ENCODE measurements around the gene CSF3.

Gene CSF3

GRCh38 chr17:40015005-40015997 is at the start of gene CSF3:
Gene CSF3, plus strand, starts transcription at chr17:40015440. Its CDS starts 35 bp downstream, at chr17:40015475.
- in situ Hi-C loops (cut with HindIII; ENCODE audit: low sequenced_read_pairs), result no loop called here

- in situ Hi-C loops (cut with HindIII; ENCODE audit: low sequenced_read_pairs), result no loop called here
These were observed 48.5 kb upstream of the CSF3 start for GRCh38 chr17:39966771-39967170.

GRCh38 chr17:39968761-39969160 is 46.5 kb upstream of the CSF3 start:
- in situ Hi-C loops (cut with HindIII; ENCODE audit: low sequenced_read_pairs), result no loop called here

- in situ Hi-C loops (cut with HindIII; ENCODE audit: low sequenced_read_pairs), result no loop called here
These were observed 45.9 kb upstream of the CSF3 start for GRCh38 chr17:39969375-39969774.

- in situ Hi-C loops (cut with HindIII; ENCODE audit: low sequenced_read_pairs), result no loop called here
These were observed 45.0 kb upstream of the CSF3 start for GRCh38 chr17:39970157-39970692.

GRCh38 chr17:39971076-39971603 is 44.1 kb upstream of the CSF3 start:
- in situ Hi-C loops (cut with HindIII; ENCODE audit: low sequenced_read_pairs), result no loop called here

GRCh38 chr17:39972271-39972670 is 43.0 kb upstream of the CSF3 start:
- in situ Hi-C loops (cut with HindIII; ENCODE audit: low sequenced_read_pairs), result no loop called here

- in situ Hi-C loops (cut with HindIII; ENCODE audit: low sequenced_read_pairs), result no loop called here
These were observed 41.7 kb upstream of the CSF3 start for GRCh38 chr17:39973496-39973895.

GRCh38 chr17:39974433-39974832 is 40.8 kb upstream of the CSF3 start:
- in situ Hi-C loops (cut with HindIII; ENCODE audit: low sequenced_read_pairs), result no loop called here

GRCh38 chr17:39975801-39976200 is 39.4 kb upstream of the CSF3 start:
- in situ Hi-C loops (cut with HindIII; ENCODE audit: low sequenced_read_pairs), result loop anchor here (25.0 kb wide), 2 partner anchors 136 to 336 kb away; partner anchors contain the start of genes MSL1, NR1D1 and RARA

- in situ Hi-C loops (cut with HindIII; ENCODE audit: low sequenced_read_pairs), result loop anchor here (25.0 kb wide), 2 partner anchors 133 to 333 kb away; partner anchors contain the start of genes MSL1, NR1D1 and RARA
These were observed 36.1 kb upstream of the CSF3 start for GRCh38 chr17:39979016-39979670.

- in situ Hi-C loops (cut with HindIII; ENCODE audit: low sequenced_read_pairs), result loop anchor here (25.0 kb wide), 2 partner anchors 132 to 332 kb away; partner anchors contain the start of genes MSL1, NR1D1 and RARA
These were observed 35.3 kb upstream of the CSF3 start for GRCh38 chr17:39979893-39980350.

GRCh38 chr17:39980351-39981206 is 34.7 kb upstream of the CSF3 start, which contains the start of gene PSMD3:
Gene PSMD3, plus strand, starts transcription at chr17:39980807. Its CDS starts 164 bp downstream, at chr17:39980971.
- in situ Hi-C loops (cut with HindIII; ENCODE audit: low sequenced_read_pairs), result loop anchor here (25.0 kb wide), 2 partner anchors 132 to 332 kb away; partner anchors contain the start of genes MSL1, NR1D1 and RARA

GRCh38 chr17:39981207-39981741 is 34.0 kb upstream of the CSF3 start:
- in situ Hi-C loops (cut with HindIII; ENCODE audit: low sequenced_read_pairs), result loop anchor here (25.0 kb wide), 2 partner anchors 131 to 331 kb away; partner anchors contain the start of genes MSL1, NR1D1 and RARA

GRCh38 chr17:39981766-39982375 is 33.4 kb upstream of the CSF3 start:
- in situ Hi-C loops (cut with HindIII; ENCODE audit: low sequenced_read_pairs), result loop anchor here (25.0 kb wide), 2 partner anchors 130 to 330 kb away; partner anchors contain the start of genes MSL1, NR1D1 and RARA

GRCh38 chr17:39988206-39988810 is 26.9 kb upstream of the CSF3 start:
- in situ Hi-C loops (cut with HindIII; ENCODE audit: low sequenced_read_pairs), result loop anchor here (25.0 kb wide), 2 partner anchors 124 to 324 kb away; partner anchors contain the start of genes MSL1, NR1D1 and RARA

GRCh38 chr17:39994448-39994847 is 20.8 kb upstream of the CSF3 start:
- in situ Hi-C loops (cut with HindIII; ENCODE audit: low sequenced_read_pairs), result loop anchor here (25.0 kb wide), 2 partner anchors 118 to 318 kb away; partner anchors contain the start of genes MSL1, NR1D1 and RARA

- in situ Hi-C loops (cut with HindIII; ENCODE audit: low sequenced_read_pairs), result loop anchor here (25.0 kb wide), 2 partner anchors 117 to 317 kb away; partner anchors contain the start of genes MSL1, NR1D1 and RARA
These were observed 19.8 kb upstream of the CSF3 start for GRCh38 chr17:39995438-39995837.
